DND-41 (cell line): ENCODE data around the gene TNIK.

Experiments
- CTCF ChIP-seq: IDR thresholded peaks from 2 replicates; pipeline ENCODE4 v1.5.1; 2012; ENCODE audit warnings: borderline replicate concordance, low read length, moderate library complexity, mild to moderate bottlenecking; ENCODE audit not compliant: poor library complexity, severe bottlenecking; ENCODE audit errors: extremely low read depth
- EZH2 ChIP-seq: IDR thresholded peaks from 3 replicates; pipeline ENCODE4 v1.6.1; 2012; ENCODE audit warnings: borderline replicate concordance, low read depth, mild to moderate bottlenecking, moderate library complexity, low read length, inconsistent platforms; ENCODE audit not compliant: severe bottlenecking

GRCh38 chr3:171055336-171056178, 404.6 kb downstream of the TNIK start:
- TF ChIP-seq CTCF (no peak), EZH2 (no peak)
